ES-I3 (cell line): ENCODE measurements around the gene COL9A3.

ENCODE experiments used
- H3K36me3 ChIP-seq: 2 replicates; pipeline ENCODE4 v1.6.1; 2013; ENCODE audit warnings: mild to moderate bottlenecking, low read length, control low read depth, moderate library complexity; ENCODE audit not compliant: insufficient read depth
- H3K4me1 ChIP-seq: 2 replicates; pipeline ENCODE4 v1.6.1; 2013; ENCODE audit warnings: mild to moderate bottlenecking, control low read depth, low read length; ENCODE audit not compliant: insufficient read depth
- H3K9ac ChIP-seq: 2 replicates; pipeline ENCODE4 v1.6.1; 2013; ENCODE audit warnings: low read depth, mild to moderate bottlenecking, low read length, moderate library complexity
- H3K9me3 ChIP-seq: 2 replicates; pipeline ENCODE4 v1.6.1; 2013; ENCODE audit warnings: mild to moderate bottlenecking, low read length, moderate library complexity; ENCODE audit not compliant: control insufficient read depth, insufficient read depth

COL9A3 gene

GRCh38 chr20:62880147-62880934, 63.5 kb downstream of the COL9A3 start:
- peaks cover 13% of the 10 kb centered on the region for H3K4me1 ChIP-seq
- no peaks in the 10 kb centered on the region for H3K36me3 ChIP-seq
- H3K9ac ChIP-seq, result no peak overlapping the region
- H3K9me3 ChIP-seq, result no peaks in the 10 kb centered on the region

GRCh38 chr20:62880935-62881661, 64.2 kb downstream of the COL9A3 start:
- Histone ChIP-seq H3K9me3 (no peaks in the 10 kb centered on the region), H3K4me1 (peaks cover 13% of the 10 kb centered on the region), H3K9ac (no peak overlapping the region), H3K36me3 (no peaks in the 10 kb centered on the region)

- H3K9ac ChIP-seq, result no peak overlapping the region
- H3K36me3 ChIP-seq, result no peaks in the 10 kb centered on the region
- no peaks in the 10 kb centered on the region for H3K9me3 ChIP-seq
- peaks cover 13% of the 10 kb centered on the region for H3K4me1 ChIP-seq
Measured at GRCh38 chr20:62881662-62882395, 65.0 kb downstream of the COL9A3 start.

GRCh38 chr20:62882426-62882825, 65.6 kb downstream of the COL9A3 start:
- Histone ChIP-seq H3K9ac (no peak overlapping the region), H3K9me3 (no peaks in the 10 kb centered on the region), H3K4me1 (peaks cover 13% of the 10 kb centered on the region), H3K36me3 (no peaks in the 10 kb centered on the region)

- no peaks in the 10 kb centered on the region for H3K9me3 ChIP-seq
- H3K4me1 ChIP-seq, result peaks cover 8% of the 10 kb centered on the region; the same call in 1 of the 2 replicates
- H3K9ac ChIP-seq, result no peak overlapping the region
- H3K36me3 ChIP-seq, result peaks cover 16% of the 10 kb centered on the region
Measured at GRCh38 chr20:62884556-62884955, 67.7 kb downstream of the COL9A3 start.

GRCh38 chr20:62885046-62885895, 68.4 kb downstream of the COL9A3 start:
- H3K9me3 ChIP-seq, result no peaks in the 10 kb centered on the region
- peaks cover 16% of the 10 kb centered on the region for H3K36me3 ChIP-seq
- no peak overlapping the region for H3K9ac ChIP-seq
- peaks cover 8% of the 10 kb centered on the region; the same call in 1 of the 2 replicates for H3K4me1 ChIP-seq

GRCh38 chr20:62885896-62886708, 69.3 kb downstream of the COL9A3 start:
- H3K4me1 ChIP-seq, result peaks cover 8% of the 10 kb centered on the region; the same call in 1 of the 2 replicates
- no peaks in the 10 kb centered on the region for H3K9me3 ChIP-seq
- H3K9ac ChIP-seq, result no peak overlapping the region
- peaks cover 21% of the 10 kb centered on the region for H3K36me3 ChIP-seq

GRCh38 chr20:62886709-62887058, 69.8 kb downstream of the COL9A3 start:
- Histone ChIP-seq H3K36me3 (peaks cover 21% of the 10 kb centered on the region), H3K9me3 (no peaks in the 10 kb centered on the region), H3K9ac (no peak overlapping the region), H3K4me1 (peaks cover 8% of the 10 kb centered on the region; the same call in 1 of the 2 replicates)

GRCh38 chr20:62887152-62887859, 70.5 kb downstream of the COL9A3 start:
- Histone ChIP-seq H3K9ac (no peak overlapping the region), H3K9me3 (no peaks in the 10 kb centered on the region), H3K36me3 (peaks cover 26% of the 10 kb centered on the region)

GRCh38 chr20:62887860-62888239, 71.0 kb downstream of the COL9A3 start:
- Histone ChIP-seq H3K9ac (no peak overlapping the region), H3K9me3 (no peaks in the 10 kb centered on the region), H3K36me3 (peaks cover 31% of the 10 kb centered on the region), H3K4me1 (peaks cover 8% of the 10 kb centered on the region; the same call in 1 of the 2 replicates)

More at GRCh38 chr20:62887152-62887859, 70.5 kb downstream of the COL9A3 start:
- peaks cover 8% of the 10 kb centered on the region; the same call in 1 of the 2 replicates for H3K4me1 ChIP-seq

GRCh38 chr20:62888406-62888805, 71.6 kb downstream of the COL9A3 start:
- H3K36me3 ChIP-seq, result peaks cover 37% of the 10 kb centered on the region

GRCh38 chr20:62888910-62889309, 72.1 kb downstream of the COL9A3 start:
- Histone ChIP-seq H3K4me1 (peaks cover 8% of the 10 kb centered on the region; the same call in 1 of the 2 replicates), H3K9ac (no peak overlapping the region), H3K9me3 (no peaks in the 10 kb centered on the region), H3K36me3 (peaks cover 39% of the 10 kb centered on the region)

More at GRCh38 chr20:62888406-62888805, 71.6 kb downstream of the COL9A3 start:
- peaks cover 8% of the 10 kb centered on the region; the same call in 1 of the 2 replicates for H3K4me1 ChIP-seq
- H3K9ac ChIP-seq, result no peak overlapping the region
- H3K9me3 ChIP-seq, result no peaks in the 10 kb centered on the region
